Erythroblast (primary cell): Measurements from ENCODE around the gene RTTN.

ENCODE experiments used
- GATA1 ChIP-seq: IDR thresholded peaks from 2 replicates; pipeline ENCODE4 v1.6.1; 2011; ENCODE audit warnings: low read depth, mild to moderate bottlenecking, control low read depth, low read length, moderate library complexity
- POLR2A ChIP-seq: IDR thresholded peaks from 2 replicates; pipeline ENCODE4 v1.6.1; 2011; ENCODE audit warnings: mild to moderate bottlenecking, low read length

DNA sequence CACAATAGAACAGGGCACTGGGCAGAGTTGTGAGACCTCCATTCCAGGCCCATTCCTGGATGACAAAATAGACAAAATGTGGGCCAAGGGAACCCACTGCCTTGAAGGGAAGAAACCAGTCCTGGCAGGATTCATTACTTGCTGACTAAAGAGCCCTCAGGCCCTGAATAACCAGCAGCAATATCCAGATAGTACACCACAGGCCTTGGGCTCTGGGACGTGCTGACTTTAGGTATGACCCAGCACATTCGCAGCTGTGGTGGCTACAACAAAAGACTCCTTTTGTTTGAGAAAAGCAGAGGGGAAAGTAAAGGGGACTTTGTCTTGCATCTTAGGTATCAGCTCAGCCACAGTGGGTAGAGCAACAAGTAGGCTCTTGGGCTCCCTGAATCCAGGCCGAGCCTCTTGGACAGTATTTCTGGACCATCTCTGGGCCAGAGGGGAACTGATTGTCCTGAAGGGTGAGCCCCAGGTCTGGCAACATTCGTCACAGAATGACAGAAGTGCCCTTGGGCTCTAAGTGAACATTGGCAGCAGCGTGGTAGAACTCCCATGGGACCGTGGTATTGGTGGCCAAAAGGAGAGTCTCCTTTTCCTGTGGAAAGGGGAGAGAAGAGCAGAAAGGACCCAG is 167.9 kb downstream of the RTTN start:
- no peak for TF ChIP-seq POLR2A
- no peak for TF ChIP-seq GATA1
